Ascending aorta (tissue), 2 donors: Measurements from ENCODE around the gene C17orf50. TPM values are rescaled to one million over a fixed set of nuclear protein-coding genes. Genes with fewer than 3 reads are reported as not detected.

Experiments used
- DNase-seq, 2 donors: peaks; one replicate each; pipeline ENCODE4 v3.0.0-alpha.2; 2019; ENCODE audit warnings: low spot score in 2 of 2
- H3K27ac ChIP-seq, 2 donors: fragments of 200-600 bp; sonication (generic); one replicate each; pipeline ENCODE4 v1.5.1; 2016 to 2017; ENCODE audit warnings: mild to moderate bottlenecking in 1 of 2
- H3K27me3 ChIP-seq: fragments of 200-600 bp; sonication (generic); one replicate; pipeline ENCODE4 v1.5.1; 2017
- H3K36me3 ChIP-seq, 2 donors: fragments of 200-600 bp; sonication (generic); one replicate each; pipeline ENCODE4 v1.5.1; 2016
- H3K4me1 ChIP-seq, 2 donors: fragments of 200-600 bp; sonication (generic); one replicate each; pipeline ENCODE4 v1.5.1; 2016 to 2017; ENCODE audit warnings: mild to moderate bottlenecking in 1 of 2
- H3K4me3 ChIP-seq, 2 donors: fragments of 200-600 bp; sonication (generic); one replicate each; pipeline ENCODE4 v1.5.1; 2016 to 2017; ENCODE audit warnings: mild to moderate bottlenecking in 1 of 2
- H3K9me3 ChIP-seq, 2 donors: fragments of 200-600 bp; sonication (generic); one replicate each; pipeline ENCODE4 v1.5.1; 2016
- CTCF ChIP-seq, 3 experiments: fragments of 200-600 bp in 2 of 3; fragments of 450-650 bp in 1 of 3; sonication (generic) in 2 of 3; IDR thresholded peaks; one replicate each; pipeline ENCODE4 v1.5.1; 2016 to 2019; ENCODE audit warnings: antibody characterized with exemption in 3 of 3, mild to moderate bottlenecking in 1 of 3, moderate library complexity in 1 of 3
- intact Hi-C: fragments of 100-400 bp; cut with DNase I; formaldehyde crosslinking; loops from one replicate; pipeline ENCODE4 v1.15.1; 2023
- total RNA-seq: library from RNA; depleted of rRNA; stranded (reverse); fragments of >200 nt; gene quantifications from one replicate; pipeline ENCODE4 v1.1.0, GENCODE V29; 2016

Gene C17orf50
- total RNA-seq, 1 donor from 2014 or later, result not detected

DNA sequence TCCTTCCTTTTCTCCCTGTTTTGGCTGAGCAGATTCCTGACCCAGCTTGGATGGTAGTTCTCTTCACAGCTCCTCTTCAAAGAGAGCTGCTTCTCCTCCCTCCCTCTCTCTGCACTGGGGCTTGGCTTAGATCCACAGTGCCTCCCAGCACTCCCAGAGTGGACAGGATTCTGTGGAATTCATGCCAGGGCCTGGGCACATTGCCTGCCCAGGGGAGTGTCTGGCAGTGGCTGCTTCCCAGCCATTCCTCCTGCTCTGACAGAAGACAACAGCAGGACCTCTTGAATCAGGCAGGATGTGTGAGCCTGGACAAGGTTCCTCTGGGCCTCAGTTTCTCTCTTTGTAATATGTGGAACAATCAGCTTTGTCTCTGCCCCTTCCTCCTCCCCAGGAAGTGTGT, 39.3 kb downstream of the C17orf50 start:
- no peaks in the 10 kb centered on the region for H3K36me3 ChIP-seq
- H3K27ac ChIP-seq, result peak overlapping the region; percentile 18 to 47
- no peaks in the 10 kb centered on the region for H3K9me3 ChIP-seq
- H3K4me1 ChIP-seq, result peaks cover 4 to 17% of the 10 kb centered on the region in 2 donors
- peak in 1 of 2 donors; percentile 83 for DNase-seq
- H3K27me3 ChIP-seq, result no peaks in the 10 kb centered on the region
- no peak overlapping the region for H3K4me3 ChIP-seq
- no peak for TF ChIP-seq CTCF (IDR thresholded peaks at IDR 0.05)
- intact Hi-C loops, result loop anchor here (10.0 kb wide), 1 partner anchor 1545 kb away; the partner anchor contains the start of gene CCL2

GRCh38 chr17:35801583-35802224, 41.0 kb downstream of the C17orf50 start:
- peak overlapping the region; percentile 33 to 53 for H3K27ac ChIP-seq
- TF ChIP-seq CTCF (IDR thresholded peaks at IDR 0.05), result no peak
- H3K36me3 ChIP-seq, result no peaks in the 10 kb centered on the region
- no peak overlapping the region for H3K4me3 ChIP-seq
- intact Hi-C loops, result loop anchor here (10.0 kb wide), 1 partner anchor 1547 kb away; the partner anchor contains the start of gene CCL2
- H3K27me3 ChIP-seq, result no peaks in the 10 kb centered on the region
- H3K4me1 ChIP-seq, result peaks cover 4 to 18% of the 10 kb centered on the region in 2 donors
- DNase-seq, result peak in 1 of 2 donors; percentile 80
- H3K9me3 ChIP-seq, result no peaks in the 10 kb centered on the region

- H3K27me3 ChIP-seq, result no peaks in the 10 kb centered on the region
- peak in 1 of 2 donors; percentile 78 for DNase-seq
- peak overlapping the region; percentile 53 to 55 for H3K27ac ChIP-seq
- no peaks in the 10 kb centered on the region for H3K36me3 ChIP-seq
- peaks cover 4 to 30% of the 10 kb centered on the region in 2 donors for H3K4me1 ChIP-seq
- no peaks in the 10 kb centered on the region for H3K9me3 ChIP-seq
- no peak overlapping the region for H3K4me3 ChIP-seq
- intact Hi-C loops, result loop anchor here (1.0 to 10.0 kb wide), 5 partner anchors 40 to 1550 kb away; partner anchors contain the start of genes AP2B1, CCL2, LIG3 and SLFN5
- TF ChIP-seq CTCF (IDR thresholded peaks at IDR 0.05), result peak; percentile 90 to 92 (median 91)
These were observed 44.0 kb downstream of the C17orf50 start for GRCh38 chr17:35804658-35805192.

DNA sequence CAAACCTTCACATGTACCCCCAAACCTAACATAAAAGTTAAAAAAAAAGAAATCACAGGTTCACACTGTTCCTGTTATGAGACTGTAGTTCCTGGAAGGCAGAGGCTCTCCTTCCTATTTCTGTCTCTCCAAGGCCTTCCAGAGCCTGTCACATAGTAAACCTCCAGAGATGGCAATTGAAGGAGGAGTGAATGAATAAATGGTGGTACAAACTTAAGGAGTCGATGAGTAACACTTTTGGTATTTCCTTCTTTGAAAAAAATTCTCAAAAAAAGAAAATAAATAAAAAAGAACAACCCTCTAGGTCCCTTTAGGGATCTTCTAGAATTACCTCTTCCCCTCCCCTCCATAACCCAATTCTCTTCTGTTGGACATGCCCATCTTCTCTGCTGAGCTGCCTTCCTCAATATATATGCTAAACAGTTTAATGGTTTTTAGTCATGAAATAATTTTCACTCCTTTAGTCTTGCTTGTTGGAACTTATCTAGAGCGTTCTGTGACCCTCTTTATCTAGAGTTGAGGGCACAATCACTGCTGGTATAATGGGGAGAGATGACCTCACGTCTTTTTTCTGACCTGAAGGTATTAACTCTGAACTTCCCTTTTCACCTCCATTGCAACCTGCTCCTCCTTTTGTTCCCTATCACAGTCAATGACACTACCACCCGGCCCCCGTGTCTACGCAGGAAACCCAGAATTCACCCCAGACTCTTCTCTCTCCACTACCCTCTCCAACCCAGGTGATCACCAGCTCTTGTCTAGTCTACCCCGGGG, 46.9 kb downstream of the C17orf50 start:
- peak overlapping the region; percentile 91 to 95 for H3K27ac ChIP-seq
- no peaks in the 10 kb centered on the region for H3K36me3 ChIP-seq
- H3K27me3 ChIP-seq, result no peaks in the 10 kb centered on the region
- DNase-seq, result no peak
- intact Hi-C loops, result loop anchor here (5.0 to 10.0 kb wide), 4 partner anchors 220 to 1553 kb away; partner anchors contain the start of genes AP2B1, CCL2, LIG3 and SLFN5
- H3K4me3 ChIP-seq, result no peak overlapping the region
- H3K9me3 ChIP-seq, result no peaks in the 10 kb centered on the region
- peaks cover 4 to 36% of the 10 kb centered on the region in 2 donors for H3K4me1 ChIP-seq
- TF ChIP-seq CTCF (IDR thresholded peaks at IDR 0.05), result no peak

DNA sequence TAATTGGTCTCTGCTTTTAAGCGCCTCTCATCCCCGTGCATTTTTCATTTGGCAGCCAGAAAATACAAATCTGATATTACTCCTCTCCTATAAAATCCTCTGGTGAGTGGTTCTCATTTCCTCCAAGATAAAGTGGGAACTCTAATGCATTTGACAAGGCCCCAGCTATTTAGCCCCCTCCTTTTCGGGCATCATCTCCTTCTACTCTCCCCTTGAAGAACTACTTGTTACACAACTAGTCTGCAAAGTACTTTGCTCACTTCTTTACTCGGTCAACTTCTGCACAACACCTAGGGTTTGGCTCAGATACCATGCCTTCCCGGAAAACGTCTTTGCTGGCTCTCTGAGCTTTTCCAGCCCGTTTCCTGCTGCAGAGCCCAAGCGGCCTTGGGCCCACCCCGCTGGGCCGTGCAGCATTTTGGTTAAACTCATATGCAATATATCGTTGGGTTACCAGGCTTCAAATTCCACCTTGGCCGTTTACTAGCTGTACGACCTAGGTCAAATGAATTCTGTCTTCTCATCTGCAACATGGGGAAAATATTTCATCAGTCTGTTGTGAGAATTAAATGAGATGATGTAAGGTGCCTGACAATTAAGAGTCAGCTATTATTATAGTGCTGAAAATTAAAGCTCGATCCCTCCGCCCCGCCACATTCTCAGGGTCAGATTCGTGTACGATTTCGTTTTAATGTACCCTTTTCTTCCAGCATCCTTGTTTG, 47.7 kb downstream of the C17orf50 start:
- Histone ChIP-seq H3K27me3 (no peaks in the 10 kb centered on the region), H3K4me1 (peaks cover 4 to 38% of the 10 kb centered on the region in 2 donors), H3K36me3 (no peaks in the 10 kb centered on the region), H3K4me3 (peak overlapping the region; percentile 80 to 89), H3K9me3 (no peaks in the 10 kb centered on the region), H3K27ac (peak overlapping the region; percentile 91 to 95)
- TF ChIP-seq CTCF (IDR thresholded peaks at IDR 0.05), result no peak
- DNase-seq, result no peak
- intact Hi-C loops, result loop anchor here (5.0 to 10.0 kb wide), 4 partner anchors 221 to 1554 kb away; partner anchors contain the start of genes AP2B1, CCL2, LIG3 and SLFN5
